ENCODE results near the gene NLRC5.

DNA sequence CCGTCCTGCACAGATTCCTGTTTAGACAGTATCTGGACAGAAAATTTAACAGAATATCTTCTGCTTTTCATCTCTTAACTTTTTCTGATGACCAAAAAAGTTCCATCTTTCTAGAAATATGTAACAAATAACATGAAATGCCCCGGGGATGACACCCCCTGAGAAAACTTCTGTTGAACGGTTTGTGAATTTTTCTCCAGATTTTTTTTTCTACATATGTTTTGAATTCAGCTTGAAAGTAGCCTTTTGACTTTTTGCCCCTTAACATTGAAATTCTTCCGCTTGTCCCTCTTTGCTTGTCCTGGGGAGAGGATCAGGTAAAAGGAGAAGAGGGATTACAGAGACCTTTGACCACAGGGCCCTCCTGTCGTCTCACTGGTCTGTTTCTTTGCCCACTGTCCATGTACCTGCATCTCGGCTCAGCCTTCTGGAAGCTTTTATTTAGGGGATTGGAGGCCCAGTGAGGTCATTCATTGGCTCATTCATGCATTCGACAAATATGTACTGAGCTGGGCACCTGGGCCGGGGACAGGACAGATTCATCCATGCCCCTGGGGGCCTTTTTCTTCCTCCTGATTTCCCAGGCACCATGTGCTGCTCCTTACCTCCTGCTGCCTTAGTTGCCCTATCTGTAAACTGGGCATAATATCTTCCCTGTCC lies 83.4 kb downstream of the NLRC5 start:
- TF ChIP-seq CTCF (IDR thresholded peaks at IDR 0.05) (no peak), EZH2 (IDR thresholded peaks at IDR 0.05) (no peak)

Measured in neural progenitor cell (in vitro differentiated cells).